GM12891 (cell line): ENCODE results near the gene PRMT9.

Experiments used
- PAX5 ChIP-seq: IDR thresholded peaks from 2 replicates; pipeline ENCODE4 v1.6.1; 2011; ENCODE audit warnings: low read length, moderate library complexity, mild to moderate bottlenecking; ENCODE audit not compliant: insufficient read depth, severe bottlenecking
- POLR2A ChIP-seq: IDR thresholded peaks from 2 replicates; pipeline ENCODE4 v1.6.1; 2011; ENCODE audit warnings: low read depth, low read length, control low read depth
- POLR2AphosphoS5 ChIP-seq: IDR thresholded peaks from 2 replicates; pipeline ENCODE4 v1.6.1; 2011; ENCODE audit warnings: low read depth, low read length, control low read depth
- SPI1 ChIP-seq: IDR thresholded peaks from 2 replicates; pipeline ENCODE4 v1.6.1; 2011; ENCODE audit warnings: low read depth, low read length, control low read depth
- TAF1 ChIP-seq: IDR thresholded peaks from 2 replicates; pipeline ENCODE4 v1.6.1; 2011; ENCODE audit warnings: low read depth, low read length, control low read depth

- TF ChIP-seq PAX5 (no peak), POLR2A (no peak), POLR2AphosphoS5 (no peak), TAF1 (no peak), SPI1 (no peak)
Measured at GRCh38 chr4:147709999-147710398, 26.0 kb upstream of the PRMT9 start.
